K562 (cell line): Measurements from ENCODE around the gene SLC35F4. TPM values are rescaled to one million over a fixed set of nuclear protein-coding genes. Genes with fewer than 3 reads are reported as not detected.

ENCODE experiments used
- ATAC-seq: fragments of 200-7000 bp; cut with Tn5 transposase; 3 replicates; pipeline ENCODE4 v1.9.1; 2020; ENCODE audit warnings: moderate library complexity
- BruUV-seq: library from RNA; stranded (reverse); fragments of 400-500 nt; replicated peaks from 2 replicates; lab custom pipeline; 2021; lab: Mats Ljungman, UMichigan
- CTCF ChIA-PET: fragments of 300-600 bp; formaldehyde crosslinking; extraction: SDS; loops from one replicate; lab custom pipeline; 2021; ENCODE audit warnings: low intra/inter-chr PET ratio; lab: Yijun Ruan, JAX
- POLR2A ChIA-PET: fragments of 300-600, 350-650 bp; sonication (Branson Sonifier 250); formaldehyde crosslinking; extraction: SDS; loops from one replicate; lab custom pipeline; 2021; ENCODE audit warnings: antibody characterized with exemption, inconsistent platforms; lab: Yijun Ruan, JAX
- DNase-seq, 4 experiments: peaks; one replicate each; pipeline versions ENCODE4 v3.0.0 to v3.0.0-alpha.2; 2011 to 2018; ENCODE audit warnings: low spot score in 3 of 4, mixed read lengths in 3 of 4; ENCODE audit errors: extremely low read depth in 1 of 4
- FAIRE-seq: peaks from 2 replicates; lab custom pipeline; 2011; peaks lifted over from hg19 to GRCh38; lab: Jason Lieb, UNC
- H2AFZ ChIP-seq: 2 replicates; pipeline ENCODE4 v1.6.0; 2011; ENCODE audit warnings: low read depth, low read length, control low read depth, inconsistent platforms
- H3K27ac ChIP-seq: fragments of 200-600 bp; 3 replicates; pipeline ENCODE4 v1.8.0; 2011; ENCODE audit warnings: low read depth, mild to moderate bottlenecking, control low read depth, inconsistent platforms, low read length, moderate library complexity, mixed read lengths; ENCODE audit errors: extremely low read depth
- H3K27me3 ChIP-seq, 2 experiments: fragments of 300-600 bp in 1 of 2; 2 replicates in 1 of 2; 3 replicates in 1 of 2; pipeline versions ENCODE4 v1.6.0 to v1.8.0; 2011; ENCODE audit warnings: inconsistent platforms in 2 of 2, low read length in 2 of 2, mild to moderate bottlenecking in 1 of 2, mixed read lengths in 1 of 2, moderate library complexity in 1 of 2; ENCODE audit not compliant: control insufficient read depth in 2 of 2, insufficient read depth in 2 of 2
- H3K36me3 ChIP-seq: fragments of 300-600 bp; 3 replicates; pipeline ENCODE4 v1.8.0; 2011; ENCODE audit warnings: mild to moderate bottlenecking, low read length, inconsistent platforms; ENCODE audit not compliant: control insufficient read depth, insufficient read depth
- H3K4me1 ChIP-seq, 2 experiments: fragments of 200-600 bp in 1 of 2; replicated peaks in 1 of 2; 2 replicates in 1 of 2; 3 replicates in 1 of 2; pipeline versions ENCODE4 v1.5.1 to v1.8.0; 2011; ENCODE audit warnings: inconsistent platforms in 2 of 2, low read length in 2 of 2, mild to moderate bottlenecking in 1 of 2, mixed read lengths in 1 of 2, moderate library complexity in 1 of 2; ENCODE audit not compliant: control insufficient read depth in 2 of 2, insufficient read depth in 2 of 2
- H3K4me2 ChIP-seq: 2 replicates; pipeline ENCODE4 v1.6.1; 2011; ENCODE audit warnings: low read length, control low read depth, inconsistent platforms, mixed read lengths; ENCODE audit not compliant: insufficient read depth
- H3K4me3 ChIP-seq: fragments of 200-600 bp; sonication (generic), shearing (Covaris generic); 2 replicates; pipeline ENCODE4 v1.5.1; 2016; ENCODE audit warnings: control low read depth, inconsistent platforms
- H3K79me2 ChIP-seq: fragments of 200-600 bp; 3 replicates; pipeline ENCODE4 v1.8.0; 2011; ENCODE audit warnings: low read length, inconsistent platforms; ENCODE audit not compliant: control insufficient read depth, insufficient read depth
- H3K9ac ChIP-seq, 2 experiments: 2 replicates each; pipeline versions ENCODE4 v1.6.0 to v1.6.1; 2011; ENCODE audit warnings: low read depth in 2 of 2, low read length in 2 of 2, control low read depth in 1 of 2, inconsistent platforms in 1 of 2, mild to moderate bottlenecking in 1 of 2, mixed read lengths in 1 of 2; ENCODE audit not compliant: insufficient read depth in 1 of 2
- H3K9me1 ChIP-seq: one replicate; pipeline ENCODE4 v1.6.0; 2011; ENCODE audit warnings: inconsistent platforms, mild to moderate bottlenecking, low read length, moderate library complexity; ENCODE audit not compliant: control insufficient read depth, insufficient read depth
- H3K9me3 ChIP-seq: replicated peaks from 2 replicates; pipeline ENCODE4 v1.5.1; 2011; ENCODE audit warnings: low read depth, low read length, inconsistent platforms; ENCODE audit not compliant: control insufficient read depth, insufficient read depth
- H4K20me1 ChIP-seq: replicated peaks from 2 replicates; pipeline ENCODE4 v1.6.1; 2011; ENCODE audit warnings: low read length, inconsistent platforms, mixed read lengths; ENCODE audit not compliant: control insufficient read depth, insufficient read depth
- ARHGAP35 ChIP-seq: fragments of 450-650 bp; IDR thresholded peaks from 2 replicates; pipeline ENCODE4 v1.6.1; 2018; ENCODE audit not compliant: partially characterized antibody
- CREB3L1 ChIP-seq: fragments of 450-650 bp; IDR thresholded peaks from 2 replicates; pipeline ENCODE4 v1.6.1; 2014; ENCODE audit warnings: low read depth, mild to moderate bottlenecking, moderate library complexity, borderline replicate concordance
- ELF2 ChIP-seq: fragments of 250-450 bp; sonication (Bioruptor Pico); IDR thresholded peaks from 2 replicates; pipeline ENCODE4 v1.5.0; 2021; ENCODE audit warnings: mild to moderate bottlenecking
- ELF4 ChIP-seq: fragments of 450-650 bp; formaldehyde crosslinking; IDR thresholded peaks from 2 replicates; pipeline ENCODE4 v1.4.0; 2022; ENCODE audit warnings: missing genetic modification characterization
- FOXP1 ChIP-seq: sonication (generic); formaldehyde crosslinking; IDR thresholded peaks from 2 replicates; pipeline ENCODE4 v1.8.0; 2022; ENCODE audit warnings: mild to moderate bottlenecking, missing genetic modification reagents
- L3MBTL2 ChIP-seq: fragments of 450-650 bp; IDR thresholded peaks from 2 replicates; pipeline ENCODE4 v1.6.1; 2016; ENCODE audit warnings: mild to moderate bottlenecking, moderate library complexity
- MLX ChIP-seq, 2 experiments: fragments of 450-650 bp in 1 of 2; sonication (generic) in 1 of 2; formaldehyde crosslinking; conservative IDR thresholded peaks; 2 replicates each; pipeline versions ENCODE4 v1.4.0 to v1.8.1; 2020 to 2022; ENCODE audit warnings: mild to moderate bottlenecking in 1 of 2, missing genetic modification reagents in 1 of 2
- RHOXF2B ChIP-seq: fragments of 250-450 bp; sonication (Bioruptor Pico); conservative IDR thresholded peaks from 2 replicates; pipeline ENCODE4 v1.5.1; 2021
- SREBF1 ChIP-seq: fragments of 150-350 bp; IDR thresholded peaks from 2 replicates; pipeline ENCODE4 v1.6.1; 2014; ENCODE audit warnings: antibody characterized with exemption, low read depth, low read length, borderline replicate concordance
- ZBTB49 ChIP-seq: sonication (generic); formaldehyde crosslinking; IDR thresholded peaks from 2 replicates; pipeline ENCODE4 v1.8.0; 2022; ENCODE audit warnings: missing genetic modification reagents, mild to moderate bottlenecking, borderline replicate concordance
- ZNF444 ChIP-seq: fragments of 250-450 bp; sonication (Bioruptor Pico); IDR thresholded peaks from 2 replicates; pipeline ENCODE4 v1.4.0; 2020; ENCODE audit warnings: mild to moderate bottlenecking, moderate library complexity
- ZNF696 ChIP-seq: fragments of 250-450 bp; sonication (Bioruptor Pico); conservative IDR thresholded peaks from 2 replicates; pipeline ENCODE4 v1.4.0; 2020; ENCODE audit warnings: mild to moderate bottlenecking, moderate library complexity
- ZNF717 ChIP-seq: fragments of 250-450 bp; sonication (Bioruptor Pico); IDR thresholded peaks from 2 replicates; pipeline ENCODE4 v1.5.0; 2021
- ZNF766 ChIP-seq: fragments of 200-800 bp; sonication (Bioruptor generic); conservative IDR thresholded peaks from 2 replicates; pipeline ENCODE4 v1.6.1; 2016; ENCODE audit warnings: missing genetic modification characterization, missing compliant biosample characterization
- WGBS: fragments of 100-300 bp; shearing (Covaris generic); methylation state at CpG from one replicate; pipeline ENCODE4 v1.1.6; 2016; ENCODE audit warnings: low coverage, mixed read lengths; ENCODE audit not compliant: insufficient coverage; ENCODE audit errors: missing lambda C conversion rate; 5-methylcytosine and 5-hydroxymethylcytosine counted together
- in situ Hi-C: fragments of 300-500 bp; cut with MboI; formaldehyde crosslinking; loops from 4 replicates; pipeline ENCODE4 v1.15.0; 2018; ENCODE audit warnings: inconsistent platforms, mixed read lengths
- intact Hi-C: fragments of 100-400 bp; cut with micrococcal nuclease; formaldehyde crosslinking; loops from 2 replicates; pipeline ENCODE4 v1.14.2; 2022
- polyA plus RNA-seq, 8 experiments: library from polyadenylated mRNA; depleted of rRNA in 4 of 8; stranded (reverse) in 5 of 8; unstranded in 3 of 8; fragments of >200 nt; fragmentation: Nextera tagmentation in 2 of 8; fragmentation: Illumina TruSeq in 1 of 8; extraction: Ambion mirVana in 2 of 8; extraction: Trizol in 1 of 8; gene quantifications; 2 replicates each; pipeline versions ENCODE4 v1.2.1 to v1.2.3, GENCODE V29; 2011 to 2014; ENCODE audit warnings: inconsistent platforms in 1 of 8, missing spikeins in 1 of 8
- total RNA-seq, 7 experiments: library from RNA; depleted of rRNA in 6 of 7; stranded (reverse); fragments of >200 nt in 6 of 7; fragmentation: Illumina TruSeq in 2 of 7; extraction: Trizol in 2 of 7; gene quantifications; 2 replicates each; pipeline versions ENCODE4 v1.2.1 to v1.2.3, GENCODE V29; 2011 to 2021; ENCODE audit warnings: low replicate concordance in 1 of 7
- TF ChIP-seq, protein P1 (sequence below): sonication (generic); formaldehyde crosslinking; IDR thresholded peaks from 2 replicates; pipeline ENCODE4 v1.8.1; 2023; ENCODE audit warnings: mild to moderate bottlenecking, missing genetic modification reagents, moderate library complexity
- TF ChIP-seq, protein P2 (sequence below): sonication (generic); formaldehyde crosslinking; IDR thresholded peaks from 2 replicates; pipeline ENCODE4 v1.8.1; 2023; ENCODE audit warnings: mild to moderate bottlenecking, missing genetic modification reagents

SLC35F4 gene
- total and polyA plus RNA-seq, 9 of the 15 experiments (the other 6 are each of a cell fraction or from before 2014, with no cell fraction given), result 0.01 TPM; not detected in 8

DNA sequence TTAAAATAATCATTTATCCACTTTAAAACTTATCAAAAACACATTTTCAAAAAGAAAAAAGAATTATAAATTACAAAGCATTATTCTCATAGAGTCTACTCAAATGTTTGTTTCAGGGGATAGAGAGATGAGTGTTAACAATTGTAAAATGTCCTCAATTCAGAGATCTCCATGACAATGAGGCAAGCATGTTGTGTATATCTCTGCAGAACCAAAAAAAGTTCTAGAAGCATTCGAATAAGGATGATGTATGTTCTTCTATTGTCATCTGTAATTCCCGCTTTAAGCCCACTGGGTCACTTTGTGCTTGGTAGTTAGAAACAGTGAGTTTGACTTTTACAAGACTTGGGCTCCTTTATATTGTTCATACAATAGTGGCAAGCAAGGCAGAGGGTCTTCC, 298.7 kb downstream of the SLC35F4 start:
- FAIRE-seq, result no peak
- no peak for TF ChIP-seq ZNF696
- no peak for TF ChIP-seq ZNF444 (CRISPR knock-in tag)
- no peak for TF ChIP-seq ZNF766 (CRISPR knock-in tag)
- TF ChIP-seq ELF4 (CRISPR knock-in tag), result no peak
- TF ChIP-seq MLX (CRISPR knock-in tag; conservative IDR thresholded peaks at IDR 0.05), result no peak
- TF ChIP-seq, protein P1, sequence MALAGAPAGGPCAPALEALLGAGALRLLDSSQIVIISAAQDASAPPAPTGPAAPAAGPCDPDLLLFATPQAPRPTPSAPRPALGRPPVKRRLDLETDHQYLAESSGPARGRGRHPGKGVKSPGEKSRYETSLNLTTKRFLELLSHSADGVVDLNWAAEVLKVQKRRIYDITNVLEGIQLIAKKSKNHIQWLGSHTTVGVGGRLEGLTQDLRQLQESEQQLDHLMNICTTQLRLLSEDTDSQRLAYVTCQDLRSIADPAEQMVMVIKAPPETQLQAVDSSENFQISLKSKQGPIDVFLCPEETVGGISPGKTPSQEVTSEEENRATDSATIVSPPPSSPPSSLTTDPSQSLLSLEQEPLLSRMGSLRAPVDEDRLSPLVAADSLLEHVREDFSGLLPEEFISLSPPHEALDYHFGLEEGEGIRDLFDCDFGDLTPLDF (CRISPR knock-in tag), result no peak
- no peak for TF ChIP-seq SREBF1
- no peak for TF ChIP-seq ZBTB49 (CRISPR knock-in tag)
- no peak for TF ChIP-seq RHOXF2B (CRISPR knock-in tag)
- TF ChIP-seq, protein P2, sequence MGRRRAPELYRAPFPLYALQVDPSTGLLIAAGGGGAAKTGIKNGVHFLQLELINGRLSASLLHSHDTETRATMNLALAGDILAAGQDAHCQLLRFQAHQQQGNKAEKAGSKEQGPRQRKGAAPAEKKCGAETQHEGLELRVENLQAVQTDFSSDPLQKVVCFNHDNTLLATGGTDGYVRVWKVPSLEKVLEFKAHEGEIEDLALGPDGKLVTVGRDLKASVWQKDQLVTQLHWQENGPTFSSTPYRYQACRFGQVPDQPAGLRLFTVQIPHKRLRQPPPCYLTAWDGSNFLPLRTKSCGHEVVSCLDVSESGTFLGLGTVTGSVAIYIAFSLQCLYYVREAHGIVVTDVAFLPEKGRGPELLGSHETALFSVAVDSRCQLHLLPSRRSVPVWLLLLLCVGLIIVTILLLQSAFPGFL, result no peak
- TF ChIP-seq CREB3L1, result no peak
- no peak for TF ChIP-seq ARHGAP35
- no peak for TF ChIP-seq FOXP1
- TF ChIP-seq ZNF717 (CRISPR knock-in tag), result no peak
- TF ChIP-seq L3MBTL2, result no peak
- TF ChIP-seq ELF2 (CRISPR knock-in tag), result no peak

More for the DNA sequence above, 298.7 kb downstream of the SLC35F4 start:
- no peaks in the 10 kb centered on the region for H3K4me1 ChIP-seq
- DNase-seq (no peak), ATAC-seq (no peak)
- no peaks in the 10 kb centered on the region for H4K20me1 ChIP-seq
- H3K36me3 ChIP-seq, result no peaks in the 10 kb centered on the region
- no peak overlapping the region for H3K27ac ChIP-seq
- H3K9me1 ChIP-seq, result no peaks in the 10 kb centered on the region
- 4% methylated on average over 2 of the region's 2 CpGs for WGBS
- no peak overlapping the region for H3K4me2 ChIP-seq
- H3K79me2 ChIP-seq, result no peaks in the 10 kb centered on the region
- no peak overlapping the region for H2AFZ ChIP-seq
- H3K9me3 ChIP-seq, result no peaks in the 10 kb centered on the region
- intact Hi-C loops, result no loop called here
- in situ Hi-C loops, result no loop called here
- POLR2A ChIA-PET, result interaction anchor here (0.5 kb wide), 1 partner anchor 25 kb away, joined by 4 read pairs; no protein-coding TSS in a partner anchor
- no peak overlapping the region for H3K4me3 ChIP-seq
- no TSS peak for BruUV-seq
- no peaks in the 10 kb centered on the region for H3K27me3 ChIP-seq
- no peak overlapping the region for H3K9ac ChIP-seq
- CTCF ChIA-PET, result no interaction called here
